NOMO-1 treated with DMSO at 0.1 percent for 48 hours (cell line): ENCODE data around the gene FBXW12.
"Not testable (repeated sequence)": the region's sequence is repeated elsewhere in the genome, so short reads cannot be mapped to it uniquely, and the experiment has no call there.

ENCODE experiments used
- DNase-seq: peaks from one replicate; lab custom pipeline; 2025; ENCODE audit not compliant: unreplicated experiment; lab: John Stamatoyannopoulos, UW

The FBXW12 gene

GRCh38 chr3:48372377-48372770 lies 355 bp downstream of the FBXW12 start:
- no peak for DNase-seq

- DNase-seq: no peak
These were observed 930 bp downstream of the FBXW12 start for GRCh38 chr3:48372862-48373435.

- no peak for DNase-seq
These were observed 15.6 kb downstream of the FBXW12 start for GRCh38 chr3:48387634-48388033.

GRCh38 chr3:48388966-48389365 lies 16.9 kb downstream of the FBXW12 start:
- no peak for DNase-seq

- no peak for DNase-seq
These were observed 22.4 kb downstream of the FBXW12 start for GRCh38 chr3:48394391-48394790.

GRCh38 chr3:48395714-48396113 lies 23.7 kb downstream of the FBXW12 start:
- DNase-seq: no peak

- DNase-seq: no peak
These were observed 26.0 kb downstream of the FBXW12 start for GRCh38 chr3:48397767-48398681.

GRCh38 chr3:48398701-48399386 lies 26.8 kb downstream of the FBXW12 start:
- DNase-seq: no peak

GRCh38 chr3:48399387-48400172 lies 27.6 kb downstream of the FBXW12 start:
- no peak for DNase-seq

GRCh38 chr3:48400824-48401433 lies 28.9 kb downstream of the FBXW12 start:
- DNase-seq: peak; percentile 43

- not testable (repeated sequence) for DNase-seq
These were observed 29.4 kb downstream of the FBXW12 start for GRCh38 chr3:48401434-48401901.

- DNase-seq: no peak
These were observed 30.3 kb downstream of the FBXW12 start for GRCh38 chr3:48402281-48402732.

- no peak for DNase-seq
These were observed 30.9 kb downstream of the FBXW12 start for GRCh38 chr3:48402907-48403306.

GRCh38 chr3:48403533-48404439 lies 31.8 kb downstream of the FBXW12 start:
- DNase-seq: no peak

- no peak for DNase-seq
These were observed 32.7 kb downstream of the FBXW12 start for GRCh38 chr3:48404440-48405342.

- no peak for DNase-seq
These were observed 33.4 kb downstream of the FBXW12 start for GRCh38 chr3:48405343-48405881.

GRCh38 chr3:48405971-48406370 lies 34.0 kb downstream of the FBXW12 start:
- no peak for DNase-seq
